HL-60 (cell line): ENCODE data around the gene NOD2.

ENCODE experiments used
- DNase-seq, 2 experiments: peaks; one replicate each; pipeline ENCODE4 v3.0.0-alpha.2; 2010 to 2020; ENCODE audit warnings: low read depth in 1 of 2, low spot score in 1 of 2
- H3K27ac ChIP-seq: fragments of 250-450 bp; sonication (Bioruptor Pico); replicated peaks from 2 replicates; pipeline ENCODE4 v1.5.1; 2020; ENCODE audit warnings: mild to moderate bottlenecking, moderate library complexity
- H3K27me3 ChIP-seq: fragments of 250-450 bp; sonication (Bioruptor Pico); 2 replicates; pipeline ENCODE4 v1.5.1; 2021; ENCODE audit warnings: mild to moderate bottlenecking, moderate library complexity; ENCODE audit not compliant: insufficient read depth, poor library complexity, severe bottlenecking
- H3K4me3 ChIP-seq: replicated peaks from 2 replicates; pipeline ENCODE4 v1.5.1; 2011; ENCODE audit warnings: mild to moderate bottlenecking, control low read depth, low read length; ENCODE audit not compliant: insufficient read depth
- CTCF ChIP-seq: IDR thresholded peaks from one replicate; pipeline ENCODE4 v1.5.1; 2011; ENCODE audit warnings: low read length, control low read depth, inconsistent platforms; ENCODE audit not compliant: insufficient read depth
- GABPA ChIP-seq: IDR thresholded peaks from 2 replicates; pipeline ENCODE4 v1.6.1; 2012; ENCODE audit warnings: low read depth
- POLR2AphosphoS5 ChIP-seq: IDR thresholded peaks from 2 replicates; pipeline ENCODE4 v1.6.1; 2012; ENCODE audit warnings: low read depth
- REST ChIP-seq: IDR thresholded peaks from 2 replicates; pipeline ENCODE4 v1.6.1; 2012; ENCODE audit warnings: low read depth; ENCODE audit not compliant: insufficient replicate concordance
- SPI1 ChIP-seq: IDR thresholded peaks from 2 replicates; pipeline ENCODE4 v1.6.1; 2012; ENCODE audit warnings: low read depth, mild to moderate bottlenecking, borderline replicate concordance

The NOD2 gene

GRCh38 chr16:50699326-50700159 lies 6.1 kb downstream of the NOD2 start:
- DNase-seq, result peak; percentile 52 to 82
- H3K27ac ChIP-seq, result no peak overlapping the region
- H3K4me3 ChIP-seq, result no peak overlapping the region
- H3K27me3 ChIP-seq, result no peaks in the 10 kb centered on the region
- TF ChIP-seq CTCF (no peak), SPI1 (no peak), REST (no peak), POLR2AphosphoS5 (no peak), GABPA (no peak)

GRCh38 chr16:50702725-50703124 lies 9.3 kb downstream of the NOD2 start:
- no peak overlapping the region; the same call in 1 of the 2 replicates for H3K27ac ChIP-seq
- no peak for TF ChIP-seq REST
- TF ChIP-seq CTCF, result no peak
- no peak for TF ChIP-seq POLR2AphosphoS5
- no peak for TF ChIP-seq SPI1
- TF ChIP-seq GABPA, result no peak
- peak in 1 of 2 experiments; percentile 23 for DNase-seq

GRCh38 chr16:50704245-50704644 lies 10.8 kb downstream of the NOD2 start:
- no peak for DNase-seq
- Histone ChIP-seq H3K27ac (no peak overlapping the region), H3K4me3 (no peak overlapping the region), H3K27me3 (no peaks in the 10 kb centered on the region)
- no peak for TF ChIP-seq POLR2AphosphoS5
- no peak for TF ChIP-seq SPI1
- no peak for TF ChIP-seq GABPA
- TF ChIP-seq REST, result no peak
- TF ChIP-seq CTCF, result no peak

More at GRCh38 chr16:50702725-50703124, 9.3 kb downstream of the NOD2 start:
- no peak overlapping the region for H3K4me3 ChIP-seq
- H3K27me3 ChIP-seq, result no peaks in the 10 kb centered on the region
